Cardiac fibroblast (primary cell): ENCODE results near the gene STK17B.

Experiments
- DNase-seq, 2 donors: peaks; one replicate each; pipeline versions ENCODE4 v3.0.0 to v3.0.0-alpha.2; 2010; ENCODE audit warnings: low read depth in 2 of 2
- H3K4me3 ChIP-seq, 2 donors: replicated peaks in 1 of 2; 1 replicate in 1 of 2; 2 replicates in 1 of 2; pipeline ENCODE4 v1.5.1; 2011; ENCODE audit warnings: low read depth in 2 of 2, low read length in 2 of 2, mild to moderate bottlenecking in 2 of 2, moderate library complexity in 1 of 2
- TF ChIP-seq, protein P1 (sequence below): IDR thresholded peaks from one replicate; pipeline ENCODE4 v1.5.1; 2011; ENCODE audit warnings: low read depth, mild to moderate bottlenecking, low read length, inconsistent platforms

STK17B gene

DNA sequence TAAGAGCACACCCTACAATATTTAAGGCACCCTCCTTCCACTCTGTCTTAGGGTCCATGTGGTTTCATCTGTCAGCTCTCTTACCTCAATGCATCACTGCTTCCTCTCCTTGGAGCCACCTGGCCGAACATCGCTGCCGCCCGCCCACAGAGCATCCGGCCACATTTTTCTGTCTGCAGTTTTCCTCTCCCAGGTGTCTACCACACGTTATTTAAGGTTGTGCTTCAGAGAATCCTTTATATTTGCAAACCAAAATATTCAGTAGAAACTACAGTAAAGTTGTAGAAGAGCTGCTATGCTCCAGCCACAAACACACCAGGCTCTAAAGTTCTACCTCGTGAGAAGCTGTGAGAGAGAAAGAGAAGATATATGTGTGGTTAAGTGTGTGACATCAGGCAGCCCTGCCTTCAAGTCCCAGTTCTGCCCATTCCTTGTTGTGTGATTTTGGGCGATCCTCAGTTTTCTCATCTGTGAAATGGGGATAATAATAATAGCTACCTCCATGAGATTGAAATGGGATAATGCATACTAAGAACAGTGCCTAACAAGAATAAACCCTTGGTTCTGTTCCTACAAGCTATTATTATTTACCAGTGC is 4.9 kb upstream of the STK17B start:
- DNase-seq, result no peak
- no peak overlapping the region for H3K4me3 ChIP-seq
- TF ChIP-seq, protein P1, sequence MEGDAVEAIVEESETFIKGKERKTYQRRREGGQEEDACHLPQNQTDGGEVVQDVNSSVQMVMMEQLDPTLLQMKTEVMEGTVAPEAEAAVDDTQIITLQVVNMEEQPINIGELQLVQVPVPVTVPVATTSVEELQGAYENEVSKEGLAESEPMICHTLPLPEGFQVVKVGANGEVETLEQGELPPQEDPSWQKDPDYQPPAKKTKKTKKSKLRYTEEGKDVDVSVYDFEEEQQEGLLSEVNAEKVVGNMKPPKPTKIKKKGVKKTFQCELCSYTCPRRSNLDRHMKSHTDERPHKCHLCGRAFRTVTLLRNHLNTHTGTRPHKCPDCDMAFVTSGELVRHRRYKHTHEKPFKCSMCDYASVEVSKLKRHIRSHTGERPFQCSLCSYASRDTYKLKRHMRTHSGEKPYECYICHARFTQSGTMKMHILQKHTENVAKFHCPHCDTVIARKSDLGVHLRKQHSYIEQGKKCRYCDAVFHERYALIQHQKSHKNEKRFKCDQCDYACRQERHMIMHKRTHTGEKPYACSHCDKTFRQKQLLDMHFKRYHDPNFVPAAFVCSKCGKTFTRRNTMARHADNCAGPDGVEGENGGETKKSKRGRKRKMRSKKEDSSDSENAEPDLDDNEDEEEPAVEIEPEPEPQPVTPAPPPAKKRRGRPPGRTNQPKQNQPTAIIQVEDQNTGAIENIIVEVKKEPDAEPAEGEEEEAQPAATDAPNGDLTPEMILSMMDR, result no peak

DNA sequence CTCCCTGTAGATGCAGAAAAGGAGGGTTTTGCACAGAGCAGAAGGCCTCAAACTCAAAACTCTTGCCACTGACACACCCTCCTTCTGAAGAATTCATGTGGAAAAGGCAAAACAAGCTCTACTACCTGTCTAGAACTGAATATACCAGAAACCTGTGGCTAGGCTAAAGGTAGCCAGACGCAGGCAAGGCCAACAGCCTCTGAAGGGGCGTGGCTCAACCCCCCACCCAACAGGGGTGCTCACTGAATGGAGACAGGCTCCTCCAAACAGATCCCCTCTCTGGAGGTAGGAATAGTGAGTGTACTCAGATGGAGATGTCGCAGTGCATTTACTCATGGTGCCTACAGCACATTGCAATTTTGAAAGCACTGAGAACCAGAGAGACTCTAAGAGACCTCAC is 3.0 kb upstream of the STK17B start:
- TF ChIP-seq, protein P1, result no peak
- no peak for DNase-seq
- H3K4me3 ChIP-seq, result no peak overlapping the region

DNA sequence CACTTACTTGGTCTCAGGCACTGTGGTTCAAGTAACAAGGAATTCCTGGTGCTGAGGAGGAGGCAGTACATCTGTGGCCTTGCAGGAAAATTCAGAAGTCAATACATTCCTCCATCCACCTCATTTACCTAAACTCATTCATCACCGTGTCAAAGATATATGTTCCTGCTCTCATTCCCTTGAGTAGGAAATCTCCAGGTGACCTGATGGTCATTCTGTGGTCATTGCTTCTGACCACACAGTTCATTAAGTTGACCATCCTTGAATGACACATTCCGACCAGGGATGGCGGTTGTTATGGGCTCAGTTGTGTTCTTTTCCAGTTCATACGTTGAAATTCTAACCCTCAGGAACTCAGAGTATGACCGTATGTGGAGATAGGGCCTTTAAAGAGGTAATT is 2.1 kb upstream of the STK17B start:
- no peak for DNase-seq
- TF ChIP-seq, protein P1, result no peak
- H3K4me3 ChIP-seq, result no peak overlapping the region

DNA sequence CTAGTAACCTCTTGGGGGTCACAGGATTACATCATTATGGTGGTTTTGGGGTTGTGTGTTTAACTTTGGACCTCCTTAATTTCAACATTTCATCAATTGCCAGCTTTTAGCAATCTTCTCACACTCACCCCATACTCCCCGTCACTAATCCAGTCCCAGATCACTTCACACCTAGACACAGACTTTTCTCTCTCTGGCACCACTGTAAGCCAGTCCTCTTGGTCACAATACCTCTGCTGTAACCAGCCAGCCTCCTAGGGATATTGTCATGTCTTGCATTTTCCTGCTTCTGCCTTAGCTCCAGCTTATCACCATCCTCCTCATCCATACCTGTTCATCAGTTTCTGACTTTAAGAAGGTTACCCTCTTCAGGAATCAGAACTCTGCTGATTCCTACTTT is 1.6 kb upstream of the STK17B start:
- H3K4me3 ChIP-seq, result no peak overlapping the region
- DNase-seq, result no peak
- TF ChIP-seq, protein P1, result no peak

DNA sequence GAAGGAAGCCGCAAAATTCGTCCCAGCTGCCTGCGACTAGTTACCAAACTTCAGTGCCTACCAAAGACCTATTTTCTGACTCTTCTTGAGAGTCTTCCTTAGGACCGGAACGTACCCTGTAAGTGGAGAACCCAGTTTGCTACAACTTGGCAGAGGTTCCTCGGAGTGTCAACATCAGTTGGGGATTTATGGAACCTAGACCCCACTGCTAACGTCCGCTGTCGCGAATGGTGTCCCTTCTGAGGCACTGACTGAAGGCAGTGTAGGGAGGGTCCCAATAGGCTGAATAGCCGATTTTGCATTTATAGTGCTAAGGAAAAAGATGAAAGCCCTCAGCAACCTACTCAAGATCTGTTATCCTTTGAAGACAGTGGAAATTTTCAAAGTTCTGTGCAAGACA is 568 bp upstream of the STK17B start:
- peak overlapping the region; percentile 47 to 83 for H3K4me3 ChIP-seq
- TF ChIP-seq, protein P1, result no peak
- DNase-seq, result peak; percentile 10 to 12

DNA sequence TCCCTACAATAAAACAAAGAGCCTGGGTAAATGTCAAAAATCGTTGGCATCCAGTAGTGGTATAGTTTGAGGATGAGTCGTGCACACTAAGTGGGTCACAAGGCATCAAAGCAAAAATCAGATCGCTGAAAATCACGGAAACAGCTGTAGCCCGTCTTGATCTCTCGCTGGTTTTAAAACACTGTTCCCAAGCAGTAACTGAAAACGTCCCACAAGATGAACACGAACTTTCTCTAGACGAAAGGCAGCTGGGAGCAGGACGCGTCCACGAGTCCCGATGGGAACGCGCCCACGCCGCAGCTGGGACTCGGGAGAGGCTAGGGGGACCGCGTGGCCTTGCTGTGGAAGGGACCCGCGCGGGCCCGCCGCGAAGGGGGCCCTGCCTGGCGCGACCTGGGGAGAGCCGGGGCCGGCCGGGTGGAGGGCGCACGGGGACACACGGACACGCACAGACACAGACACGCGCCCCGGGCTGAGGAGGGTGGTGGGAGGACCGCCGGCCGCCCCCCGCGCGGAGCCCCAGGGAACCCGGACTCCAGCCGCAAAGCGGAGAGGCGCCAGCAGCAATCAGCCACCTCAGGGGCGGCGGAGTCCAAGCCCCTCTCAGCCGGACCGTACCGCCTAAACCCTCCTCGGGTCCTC is 651 bp downstream of the STK17B start:
- TF ChIP-seq, protein P1, result no peak
- peak; percentile 43 to 69 for DNase-seq
- H3K4me3 ChIP-seq, result peak overlapping the region; percentile 83 to 84
